HEK293 (cell line): ENCODE data around the gene CD55.

ENCODE experiments used
- CTCF ChIA-PET: fragments of 350-600 bp; formaldehyde crosslinking; extraction: SDS; loops from one replicate; lab custom pipeline; 2021; ENCODE audit warnings: antibody characterized with exemption; lab: Yijun Ruan, JAX
- POLR2A ChIA-PET: fragments of 300-600 bp; formaldehyde crosslinking; extraction: SDS; loops from one replicate; lab custom pipeline; 2020; ENCODE audit warnings: antibody characterized with exemption, inconsistent platforms; lab: Yijun Ruan, JAX
- H3K27ac ChIP-seq: fragments of 200-500 bp; sonication (Bioruptor generic); 2 replicates; pipeline ENCODE4 v1.5.1; 2014; ENCODE audit warnings: low read depth, low read length, control low read depth, inconsistent platforms; ENCODE audit errors: extremely low read depth
- H3K36me3 ChIP-seq, 2 experiments: fragments of 200-500 bp in 1 of 2; sonication (Bioruptor generic) in 1 of 2; 1 replicate in 1 of 2; 2 replicates in 1 of 2; pipeline ENCODE4 v1.5.1; 2014 to 2017; ENCODE audit warnings: inconsistent platforms in 2 of 2, low read length in 2 of 2; ENCODE audit not compliant: control insufficient read depth in 2 of 2, insufficient read depth in 1 of 2
- H3K4me1 ChIP-seq: fragments of 200-500 bp; sonication (Bioruptor generic); 2 replicates; pipeline ENCODE4 v1.5.1; 2014; ENCODE audit warnings: mild to moderate bottlenecking, low read length, inconsistent platforms; ENCODE audit not compliant: control insufficient read depth, insufficient read depth
- H3K4me3 ChIP-seq: 2 replicates; pipeline ENCODE4 v1.5.1; 2011; ENCODE audit warnings: low read depth, mild to moderate bottlenecking, control low read depth, low read length, moderate library complexity
- H3K9me3 ChIP-seq: fragments of 200-500 bp; sonication (Bioruptor generic); 2 replicates; pipeline ENCODE4 v1.5.1; 2014; ENCODE audit warnings: low read depth, low read length, inconsistent platforms; ENCODE audit not compliant: control insufficient read depth, insufficient read depth
- BCL11B ChIP-seq: fragments of 450-650 bp; formaldehyde crosslinking; IDR thresholded peaks from 2 replicates; pipeline ENCODE4 v1.5.1; 2016; ENCODE audit warnings: low read depth, missing biosample characterization, missing genetic modification characterization
- EGR2 ChIP-seq: fragments of 450-650 bp; formaldehyde crosslinking; IDR thresholded peaks from 2 replicates; pipeline ENCODE4 v1.5.1; 2016; ENCODE audit warnings: low read depth, missing biosample characterization, missing genetic modification characterization
- GLIS2 ChIP-seq: fragments of 450-650 bp; formaldehyde crosslinking; IDR thresholded peaks from 2 replicates; pipeline ENCODE4 v1.5.1; 2016; ENCODE audit warnings: missing biosample characterization, missing genetic modification characterization
- HOXD13 ChIP-seq: sonication (generic); formaldehyde crosslinking; IDR thresholded peaks from 2 replicates; pipeline ENCODE4 v1.8.0; 2022; ENCODE audit warnings: missing genetic modification reagents, borderline replicate concordance
- IKZF3 ChIP-seq: fragments of 450-650 bp; IDR thresholded peaks from 2 replicates; pipeline ENCODE4 v1.5.0; 2018; ENCODE audit warnings: missing biosample characterization, mild to moderate bottlenecking, missing genetic modification characterization, moderate library complexity
- MEIS1 ChIP-seq: sonication (generic); formaldehyde crosslinking; IDR thresholded peaks from 2 replicates; pipeline ENCODE4 v1.8.1; 2022; ENCODE audit warnings: missing genetic modification reagents, mild to moderate bottlenecking, borderline replicate concordance
- SP7 ChIP-seq: fragments of 450-650 bp; formaldehyde crosslinking; IDR thresholded peaks from 2 replicates; pipeline ENCODE4 v1.5.1; 2016; ENCODE audit warnings: missing biosample characterization, missing genetic modification characterization
- ZFP41 ChIP-seq: fragments of 450-650 bp; formaldehyde crosslinking; IDR thresholded peaks from 2 replicates; pipeline ENCODE4 v1.5.1; 2016; ENCODE audit warnings: missing biosample characterization, missing genetic modification characterization, borderline replicate concordance
- ZNF174 ChIP-seq: fragments of 450-650 bp; formaldehyde crosslinking; IDR thresholded peaks from 2 replicates; pipeline ENCODE4 v1.5.0; 2017; ENCODE audit warnings: missing biosample characterization, mild to moderate bottlenecking, missing genetic modification characterization
- ZNF211 ChIP-seq: fragments of 450-650 bp; formaldehyde crosslinking; IDR thresholded peaks from 2 replicates; pipeline ENCODE4 v1.5.1; 2016; ENCODE audit warnings: low read depth, missing biosample characterization, missing genetic modification characterization
- ZNF223 ChIP-seq: fragments of 450-650 bp; formaldehyde crosslinking; IDR thresholded peaks from 2 replicates; pipeline ENCODE4 v1.5.1; 2016; ENCODE audit warnings: missing biosample characterization, missing genetic modification characterization
- ZNF23 ChIP-seq: fragments of 450-650 bp; formaldehyde crosslinking; IDR thresholded peaks from 2 replicates; pipeline ENCODE4 v1.5.1; 2016; ENCODE audit warnings: missing biosample characterization, missing genetic modification characterization, borderline replicate concordance
- ZNF266 ChIP-seq: fragments of 450-650 bp; formaldehyde crosslinking; IDR thresholded peaks from 2 replicates; pipeline ENCODE4 v1.5.1; 2016; ENCODE audit warnings: missing biosample characterization, missing genetic modification characterization, low read depth
- ZNF555 ChIP-seq: fragments of 450-650 bp; formaldehyde crosslinking; conservative IDR thresholded peaks from 2 replicates; pipeline ENCODE4 v1.5.1; 2017; ENCODE audit warnings: missing biosample characterization, mild to moderate bottlenecking, missing genetic modification characterization, inconsistent platforms
- ZNF560 ChIP-seq: fragments of 450-650 bp; formaldehyde crosslinking; IDR thresholded peaks from 2 replicates; pipeline ENCODE4 v1.5.1; 2017; ENCODE audit warnings: missing biosample characterization, missing genetic modification characterization, borderline replicate concordance
- ZNF654 ChIP-seq: fragments of 450-650 bp; formaldehyde crosslinking; IDR thresholded peaks from 2 replicates; pipeline ENCODE4 v1.5.1; 2016; ENCODE audit warnings: low read depth, missing biosample characterization, missing genetic modification characterization
- ZNF747 ChIP-seq: fragments of 450-650 bp; formaldehyde crosslinking; IDR thresholded peaks from 2 replicates; pipeline ENCODE4 v1.5.1; 2016; ENCODE audit warnings: missing biosample characterization, missing genetic modification characterization
- ZNF76 ChIP-seq: fragments of 450-650 bp; formaldehyde crosslinking; IDR thresholded peaks from 2 replicates; pipeline ENCODE4; 2016; ENCODE audit warnings: low read depth, missing biosample characterization, missing genetic modification characterization, borderline replicate concordance
- ZNF776 ChIP-seq: fragments of 450-650 bp; formaldehyde crosslinking; IDR thresholded peaks from 2 replicates; pipeline ENCODE4 v1.5.0; 2017; ENCODE audit warnings: missing biosample characterization, missing genetic modification characterization, borderline replicate concordance
- ZNF785 ChIP-seq: fragments of 450-650 bp; formaldehyde crosslinking; IDR thresholded peaks from 2 replicates; pipeline ENCODE4 v1.5.1; 2016; ENCODE audit warnings: missing biosample characterization, missing genetic modification characterization
- ZSCAN16 ChIP-seq: fragments of 450-650 bp; formaldehyde crosslinking; IDR thresholded peaks from 2 replicates; pipeline ENCODE4 v1.5.1; 2016; ENCODE audit warnings: missing biosample characterization, missing genetic modification characterization
- ZSCAN23 ChIP-seq: fragments of 450-650 bp; formaldehyde crosslinking; IDR thresholded peaks from 2 replicates; pipeline ENCODE4 v1.5.1; 2016; ENCODE audit warnings: missing biosample characterization, missing genetic modification characterization
- TF ChIP-seq, protein P1 (sequence below): fragments of 450-650 bp; formaldehyde crosslinking; IDR thresholded peaks from 2 replicates; pipeline ENCODE4 v1.5.1; 2016; ENCODE audit warnings: missing biosample characterization, missing genetic modification characterization
- TF ChIP-seq, protein P2 (sequence below): fragments of 450-650 bp; formaldehyde crosslinking; IDR thresholded peaks from 2 replicates; pipeline ENCODE4 v1.5.1; 2016; ENCODE audit warnings: missing biosample characterization, missing genetic modification characterization, low read depth
- TF ChIP-seq, protein P3 (sequence below): fragments of 450-650 bp; formaldehyde crosslinking; IDR thresholded peaks from 2 replicates; pipeline ENCODE4 v1.5.1; 2016; ENCODE audit warnings: missing biosample characterization, missing genetic modification characterization, borderline replicate concordance

The CD55 gene, protein sequence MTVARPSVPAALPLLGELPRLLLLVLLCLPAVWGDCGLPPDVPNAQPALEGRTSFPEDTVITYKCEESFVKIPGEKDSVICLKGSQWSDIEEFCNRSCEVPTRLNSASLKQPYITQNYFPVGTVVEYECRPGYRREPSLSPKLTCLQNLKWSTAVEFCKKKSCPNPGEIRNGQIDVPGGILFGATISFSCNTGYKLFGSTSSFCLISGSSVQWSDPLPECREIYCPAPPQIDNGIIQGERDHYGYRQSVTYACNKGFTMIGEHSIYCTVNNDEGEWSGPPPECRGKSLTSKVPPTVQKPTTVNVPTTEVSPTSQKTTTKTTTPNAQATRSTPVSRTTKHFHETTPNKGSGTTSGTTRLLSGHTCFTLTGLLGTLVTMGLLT

DNA sequence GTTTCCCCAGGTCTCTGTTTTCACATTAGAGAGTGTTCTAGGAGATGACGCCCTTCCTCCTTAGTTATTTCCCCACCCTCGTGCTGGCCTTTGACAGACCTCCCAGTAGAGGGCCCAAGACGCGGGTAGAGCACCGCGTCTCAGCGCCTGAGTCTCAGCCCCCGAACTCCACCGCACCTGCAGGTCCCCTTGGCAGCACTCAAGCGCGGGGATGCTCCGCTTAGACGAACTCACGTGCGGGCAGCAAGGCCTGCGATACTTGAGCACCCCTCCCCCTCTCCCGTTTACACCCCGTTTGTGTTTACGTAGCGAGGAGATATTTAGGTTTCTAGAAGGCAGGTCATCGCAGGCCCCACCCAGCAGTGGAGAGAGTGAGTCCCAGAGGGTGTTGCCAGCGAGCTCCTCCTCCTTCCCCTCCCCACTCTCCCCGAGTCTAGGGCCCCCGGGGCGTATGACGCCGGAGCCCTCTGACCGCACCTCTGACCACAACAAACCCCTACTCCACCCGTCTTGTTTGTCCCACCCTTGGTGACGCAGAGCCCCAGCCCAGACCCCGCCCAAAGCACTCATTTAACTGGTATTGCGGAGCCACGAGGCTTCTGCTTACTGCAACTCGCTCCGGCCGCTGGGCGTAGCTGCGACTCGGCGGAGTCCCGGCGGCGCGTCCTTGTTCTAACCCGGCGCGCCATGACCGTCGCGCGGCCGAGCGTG, at the start of gene CD55:
Gene CD55 (plus strand): TSS at position 600 of the 711 bp plus-strand sequence. CDS start 88 bp downstream, at position 688.
- H3K27ac ChIP-seq: peak within 1 kb of the TSS; percentile 74
- no peaks in the 10 kb centered on the region for H3K9me3 ChIP-seq
- peaks cover 13 to 22% of the 10 kb centered on the region in 2 experiments for H3K36me3 ChIP-seq
- no peaks in the 10 kb centered on the region for H3K4me1 ChIP-seq
- H3K4me3 ChIP-seq: peak within 1 kb of the TSS; percentile 91
- ChIA-PET POLR2A (interaction anchor here (0.6 to 2.2 kb wide), 10 partner anchors 9 to 268 kb away, joined by 3 to 14 read pairs (median 4); partner anchors contain the start of gene PFKFB2), CTCF (interaction anchor here (0.6 to 0.7 kb wide), 3 partner anchors 46 to 1855 kb away, joined by 3 read pairs; no protein-coding TSS in a partner anchor)
- TF ChIP-seq BCL11B (tag by site-specific recombination) (peak; percentile 92), ZFP41 (tag by site-specific recombination) (no peak), HOXD13 (CRISPR knock-in tag) (no peak), ZNF266 (tag by site-specific recombination) (no peak), ZNF555 (no peak), EGR2 (tag by site-specific recombination) (no peak; the same call in none of the 2 replicates), ZNF560 (tag by site-specific recombination) (no peak), GLIS2 (tag by site-specific recombination) (peak; percentile 85), ZNF223 (tag by site-specific recombination) (0 out of 2 replicates have a peak, but pooled peaks have one; percentile 25), MEIS1 (CRISPR knock-in tag) (no peak), ZNF776 (no peak), ZNF211 (no peak), SP7 (tag by site-specific recombination) (peak; percentile 93), ZNF76 (tag by site-specific recombination) (peak; percentile 43; the same call in 1 of the 2 replicates), ZSCAN16 (0 out of 2 replicates have a peak, but pooled peaks have one; percentile 3), ZNF174 (tag by site-specific recombination) (no peak), ZNF785 (tag by site-specific recombination) (peak; percentile 66; the same call in 1 of the 2 replicates), IKZF3 (0 out of 2 replicates have a peak, but pooled peaks have one; percentile 11), ZNF747 (no peak), ZNF23 (no peak), ZNF654 (tag by site-specific recombination) (no peak), ZSCAN23 (tag by site-specific recombination) (0 out of 2 replicates have a peak, but pooled peaks have one; percentile 42)
- TF ChIP-seq, protein P1, sequence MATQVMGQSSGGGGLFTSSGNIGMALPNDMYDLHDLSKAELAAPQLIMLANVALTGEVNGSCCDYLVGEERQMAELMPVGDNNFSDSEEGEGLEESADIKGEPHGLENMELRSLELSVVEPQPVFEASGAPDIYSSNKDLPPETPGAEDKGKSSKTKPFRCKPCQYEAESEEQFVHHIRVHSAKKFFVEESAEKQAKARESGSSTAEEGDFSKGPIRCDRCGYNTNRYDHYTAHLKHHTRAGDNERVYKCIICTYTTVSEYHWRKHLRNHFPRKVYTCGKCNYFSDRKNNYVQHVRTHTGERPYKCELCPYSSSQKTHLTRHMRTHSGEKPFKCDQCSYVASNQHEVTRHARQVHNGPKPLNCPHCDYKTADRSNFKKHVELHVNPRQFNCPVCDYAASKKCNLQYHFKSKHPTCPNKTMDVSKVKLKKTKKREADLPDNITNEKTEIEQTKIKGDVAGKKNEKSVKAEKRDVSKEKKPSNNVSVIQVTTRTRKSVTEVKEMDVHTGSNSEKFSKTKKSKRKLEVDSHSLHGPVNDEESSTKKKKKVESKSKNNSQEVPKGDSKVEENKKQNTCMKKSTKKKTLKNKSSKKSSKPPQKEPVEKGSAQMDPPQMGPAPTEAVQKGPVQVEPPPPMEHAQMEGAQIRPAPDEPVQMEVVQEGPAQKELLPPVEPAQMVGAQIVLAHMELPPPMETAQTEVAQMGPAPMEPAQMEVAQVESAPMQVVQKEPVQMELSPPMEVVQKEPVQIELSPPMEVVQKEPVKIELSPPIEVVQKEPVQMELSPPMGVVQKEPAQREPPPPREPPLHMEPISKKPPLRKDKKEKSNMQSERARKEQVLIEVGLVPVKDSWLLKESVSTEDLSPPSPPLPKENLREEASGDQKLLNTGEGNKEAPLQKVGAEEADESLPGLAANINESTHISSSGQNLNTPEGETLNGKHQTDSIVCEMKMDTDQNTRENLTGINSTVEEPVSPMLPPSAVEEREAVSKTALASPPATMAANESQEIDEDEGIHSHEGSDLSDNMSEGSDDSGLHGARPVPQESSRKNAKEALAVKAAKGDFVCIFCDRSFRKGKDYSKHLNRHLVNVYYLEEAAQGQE (tag by site-specific recombination): no peak; the same call in 1 of the 2 replicates
- TF ChIP-seq, protein P2, sequence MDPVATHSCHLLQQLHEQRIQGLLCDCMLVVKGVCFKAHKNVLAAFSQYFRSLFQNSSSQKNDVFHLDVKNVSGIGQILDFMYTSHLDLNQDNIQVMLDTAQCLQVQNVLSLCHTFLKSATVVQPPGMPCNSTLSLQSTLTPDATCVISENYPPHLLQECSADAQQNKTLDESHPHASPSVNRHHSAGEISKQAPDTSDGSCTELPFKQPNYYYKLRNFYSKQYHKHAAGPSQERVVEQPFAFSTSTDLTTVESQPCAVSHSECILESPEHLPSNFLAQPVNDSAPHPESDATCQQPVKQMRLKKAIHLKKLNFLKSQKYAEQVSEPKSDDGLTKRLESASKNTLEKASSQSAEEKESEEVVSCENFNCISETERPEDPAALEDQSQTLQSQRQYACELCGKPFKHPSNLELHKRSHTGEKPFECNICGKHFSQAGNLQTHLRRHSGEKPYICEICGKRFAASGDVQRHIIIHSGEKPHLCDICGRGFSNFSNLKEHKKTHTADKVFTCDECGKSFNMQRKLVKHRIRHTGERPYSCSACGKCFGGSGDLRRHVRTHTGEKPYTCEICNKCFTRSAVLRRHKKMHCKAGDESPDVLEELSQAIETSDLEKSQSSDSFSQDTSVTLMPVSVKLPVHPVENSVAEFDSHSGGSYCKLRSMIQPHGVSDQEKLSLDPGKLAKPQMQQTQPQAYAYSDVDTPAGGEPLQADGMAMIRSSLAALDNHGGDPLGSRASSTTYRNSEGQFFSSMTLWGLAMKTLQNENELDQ (tag by site-specific recombination): no peak
- TF ChIP-seq, protein P3, sequence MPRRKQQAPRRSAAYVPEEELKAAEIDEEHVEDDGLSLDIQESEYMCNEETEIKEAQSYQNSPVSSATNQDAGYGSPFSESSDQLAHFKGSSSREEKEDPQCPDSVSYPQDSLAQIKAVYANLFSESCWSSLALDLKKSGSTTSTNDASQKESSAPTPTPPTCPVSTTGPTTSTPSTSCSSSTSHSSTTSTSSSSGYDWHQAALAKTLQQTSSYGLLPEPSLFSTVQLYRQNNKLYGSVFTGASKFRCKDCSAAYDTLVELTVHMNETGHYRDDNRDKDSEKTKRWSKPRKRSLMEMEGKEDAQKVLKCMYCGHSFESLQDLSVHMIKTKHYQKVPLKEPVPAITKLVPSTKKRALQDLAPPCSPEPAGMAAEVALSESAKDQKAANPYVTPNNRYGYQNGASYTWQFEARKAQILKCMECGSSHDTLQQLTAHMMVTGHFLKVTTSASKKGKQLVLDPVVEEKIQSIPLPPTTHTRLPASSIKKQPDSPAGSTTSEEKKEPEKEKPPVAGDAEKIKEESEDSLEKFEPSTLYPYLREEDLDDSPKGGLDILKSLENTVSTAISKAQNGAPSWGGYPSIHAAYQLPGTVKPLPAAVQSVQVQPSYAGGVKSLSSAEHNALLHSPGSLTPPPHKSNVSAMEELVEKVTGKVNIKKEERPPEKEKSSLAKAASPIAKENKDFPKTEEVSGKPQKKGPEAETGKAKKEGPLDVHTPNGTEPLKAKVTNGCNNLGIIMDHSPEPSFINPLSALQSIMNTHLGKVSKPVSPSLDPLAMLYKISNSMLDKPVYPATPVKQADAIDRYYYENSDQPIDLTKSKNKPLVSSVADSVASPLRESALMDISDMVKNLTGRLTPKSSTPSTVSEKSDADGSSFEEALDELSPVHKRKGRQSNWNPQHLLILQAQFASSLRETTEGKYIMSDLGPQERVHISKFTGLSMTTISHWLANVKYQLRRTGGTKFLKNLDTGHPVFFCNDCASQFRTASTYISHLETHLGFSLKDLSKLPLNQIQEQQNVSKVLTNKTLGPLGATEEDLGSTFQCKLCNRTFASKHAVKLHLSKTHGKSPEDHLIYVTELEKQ: peak; percentile 78; the same call in 1 of the 2 replicates
